ENCODE results near the gene NRL. TPM values are rescaled to one million over a fixed set of nuclear protein-coding genes. Genes with fewer than 3 reads are reported as not detected.
"Not testable (repeated sequence)": the region's sequence is repeated elsewhere in the genome, so short reads cannot be mapped to it uniquely, and the experiment has no call there.

NRL gene
- total and polyA plus RNA-seq, 4 donors, result 1.5 to 3.2 (median 2.8) TPM

- no peak for TF ChIP-seq MAX (IDR thresholded peaks at IDR 0.05)
- TF ChIP-seq NR2F2 (IDR thresholded peaks at IDR 0.05), result no peak
- no peak for TF ChIP-seq ATF3 (IDR thresholded peaks at IDR 0.05)
- TF ChIP-seq HNF4A (conservative IDR thresholded peaks at IDR 0.05), result no peak
- no peak for TF ChIP-seq ZBTB33 (IDR thresholded peaks at IDR 0.05)
- no peak for TF ChIP-seq HNF4G (IDR thresholded peaks at IDR 0.05)
- TF ChIP-seq EGR1 (IDR thresholded peaks at IDR 0.05; ENCODE audit: low read depth in 2 of 2), result no peak
Measured at GRCh38 chr14:24106672-24107271, 8.0 kb downstream of the NRL start (continued).

GRCh38 chr14:24105609-24106239 lies 9.0 kb downstream of the NRL start:
- not testable (repeated sequence) for H3K9ac ChIP-seq (ENCODE audit: low read depth in 1 of 2, low read length in 2 of 2); H3K27me3 ChIP-seq (ENCODE audit: control insufficient read depth in 4 of 4, insufficient read depth in 4 of 4, low read length in 3 of 4); H3K4me3 ChIP-seq (ENCODE audit: low read depth in 1 of 3, low read length in 3 of 3); DNase-seq (ENCODE audit: low spot score); H3K9me3 ChIP-seq (ENCODE audit: control insufficient read depth in 4 of 4, low read length in 3 of 4)
- WGBS, result 69% methylated on average over 8 of the region's 8 CpGs
- peaks cover under 1 to 25% (median 5%) of the 10 kb centered on the region in 4 donors for H3K36me3 ChIP-seq (ENCODE audit: control insufficient read depth in 4 of 4, insufficient read depth in 3 of 4, low read depth in 1 of 4, low read length in 3 of 4)
- peak overlapping the region; percentile 16 to 53 for H3K27ac ChIP-seq (ENCODE audit: low read depth in 1 of 2, low read length in 2 of 2)
- peaks cover 4 to 76% (median 51%) of the 10 kb centered on the region in 4 donors for H3K4me1 ChIP-seq (ENCODE audit: control insufficient read depth in 4 of 4, insufficient read depth in 4 of 4, low read length in 3 of 4)

- peaks cover 2 to 84% (median 57%) of the 10 kb centered on the region in 4 donors for H3K4me1 ChIP-seq (ENCODE audit: control insufficient read depth in 4 of 4, insufficient read depth in 4 of 4, low read length in 3 of 4)
Measured at GRCh38 chr14:24103451-24103850, 11.3 kb downstream of the NRL start.

GRCh38 chr14:24102357-24103048 lies 12.2 kb downstream of the NRL start:
- Histone ChIP-seq H3K4me1 (ENCODE audit: control insufficient read depth in 4 of 4, insufficient read depth in 4 of 4, low read length in 3 of 4) (peaks cover 2 to 83% (median 64%) of the 10 kb centered on the region in 4 donors), H3K27me3 (ENCODE audit: control insufficient read depth in 4 of 4, insufficient read depth in 4 of 4, low read length in 3 of 4) (no peaks in the 10 kb centered on the region), H3K4me3 (ENCODE audit: low read depth in 1 of 3, low read length in 3 of 3) (no peak overlapping the region), H3K27ac (ENCODE audit: low read depth in 1 of 2, low read length in 2 of 2) (no peak overlapping the region), H3K36me3 (ENCODE audit: control insufficient read depth in 4 of 4, insufficient read depth in 3 of 4, low read depth in 1 of 4, low read length in 3 of 4) (peaks cover 9 to 38% (median 25%) of the 10 kb centered on the region in 4 donors), H3K9me3 (ENCODE audit: control insufficient read depth in 4 of 4, low read length in 3 of 4) (no peaks in the 10 kb centered on the region), H3K9ac (ENCODE audit: low read depth in 1 of 2, low read length in 2 of 2) (no peak overlapping the region)
- 73% methylated on average over 7 of the region's 7 CpGs for WGBS
- DNase-seq (ENCODE audit: low spot score), result no peak
- TF ChIP-seq NR2F2 (IDR thresholded peaks at IDR 0.05) (no peak), GABPA (IDR thresholded peaks at IDR 0.05 in 1 of 2, conservative IDR thresholded peaks at IDR 0.05 in 1 of 2) (no peak), EGR1 (IDR thresholded peaks at IDR 0.05; ENCODE audit: low read depth in 2 of 2) (no peak), SP1 (IDR thresholded peaks at IDR 0.05) (no peak), ZBTB33 (IDR thresholded peaks at IDR 0.05) (no peak), HNF4A (conservative IDR thresholded peaks at IDR 0.05) (no peak)

More at GRCh38 chr14:24103451-24103850, 11.3 kb downstream of the NRL start:
- Histone ChIP-seq H3K9ac (ENCODE audit: low read depth in 1 of 2, low read length in 2 of 2) (no peak overlapping the region), H3K27me3 (ENCODE audit: control insufficient read depth in 4 of 4, insufficient read depth in 4 of 4, low read length in 3 of 4) (no peaks in the 10 kb centered on the region), H3K36me3 (ENCODE audit: control insufficient read depth in 4 of 4, insufficient read depth in 3 of 4, low read depth in 1 of 4, low read length in 3 of 4) (peaks cover 6 to 38% (median 19%) of the 10 kb centered on the region in 4 donors), H3K27ac (ENCODE audit: low read depth in 1 of 2, low read length in 2 of 2) (no peak overlapping the region), H3K9me3 (ENCODE audit: control insufficient read depth in 4 of 4, low read length in 3 of 4) (no peaks in the 10 kb centered on the region), H3K4me3 (ENCODE audit: low read depth in 1 of 3, low read length in 3 of 3) (no peak overlapping the region)
- WGBS, result 83% methylated on average over 13 of the region's 13 CpGs
- TF ChIP-seq HNF4A (conservative IDR thresholded peaks at IDR 0.05), result no peak
- no peak for DNase-seq (ENCODE audit: low spot score)
